Testis (tissue), 3 donors: Measurements from ENCODE around the gene SUGT1. TPM values are rescaled to one million over a fixed set of nuclear protein-coding genes. Genes with fewer than 3 reads are reported as not detected.

Experiments used
- DNase-seq: peaks from one replicate; pipeline ENCODE4 v3.0.0-alpha.2; 2019
- H3K27ac ChIP-seq, 2 donors: fragments of 200-600 bp; sonication (generic); one replicate each; pipeline ENCODE4 v1.5.1; 2019
- H3K27me3 ChIP-seq: fragments of 200-600 bp; sonication (generic); one replicate; pipeline ENCODE4 v1.5.1; 2019
- H3K36me3 ChIP-seq: fragments of 200-600 bp; sonication (generic); one replicate; pipeline ENCODE4 v1.5.1; 2017; ENCODE audit warnings: low read depth; ENCODE audit errors: missing control alignments
- H3K4me1 ChIP-seq: fragments of 200-600 bp; sonication (generic); one replicate; pipeline ENCODE4 v1.5.1; 2019
- H3K4me3 ChIP-seq, 2 donors: fragments of 200-600 bp; sonication (generic); one replicate each; pipeline ENCODE4 v1.5.1; 2017 to 2019
- H3K9me3 ChIP-seq: fragments of 200-600 bp; sonication (generic); one replicate; pipeline ENCODE4 v1.5.1; 2017
- CTCF ChIP-seq, 3 experiments: fragments of 450-650 bp in 2 of 3; fragments of 200-600 bp in 1 of 3; sonication (generic) in 1 of 3; IDR thresholded peaks; one replicate each; pipeline ENCODE4 v1.5.1; 2016 to 2019; ENCODE audit warnings: antibody characterized with exemption in 3 of 3, mild to moderate bottlenecking in 2 of 3, moderate library complexity in 1 of 3
- POLR2A ChIP-seq: fragments of 450-650 bp; IDR thresholded peaks from one replicate; pipeline ENCODE4 v1.6.1; 2017; ENCODE audit warnings: antibody characterized with exemption, mild to moderate bottlenecking, moderate library complexity
- WGBS, 2 donors: methylation state at CpG; one replicate each; pipeline ENCODE4 v1.1.5; 2018; 5-methylcytosine and 5-hydroxymethylcytosine counted together
- intact Hi-C: fragments of 100-400 bp; cut with DNase I; formaldehyde crosslinking; loops from one replicate; pipeline ENCODE4 v1.15.1; 2023; ENCODE audit warnings: low total_unique reads
- polyA plus RNA-seq: library from polyadenylated mRNA; stranded (reverse); fragments of 350-450 nt; fragmentation: Illumina TruSeq; extraction: RNeasy Lipid Tissue Mini Kit (QIAGEN cat#74804); gene quantifications from one replicate; pipeline ENCODE4 v1.2.3, GENCODE V29; 2014; ENCODE audit warnings: low read depth, low replicate concordance; ENCODE audit not compliant: insufficient read depth
- total RNA-seq, 2 donors: library from RNA; depleted of rRNA; stranded (reverse); fragments of >200 nt; gene quantifications; one replicate each; pipeline ENCODE4 v1.2.3, GENCODE V29; 2016

Gene SUGT1
- total and polyA plus RNA-seq, 3 donors from 2014 or later: 49.1 to 63.4 (median 54.2) TPM

DNA sequence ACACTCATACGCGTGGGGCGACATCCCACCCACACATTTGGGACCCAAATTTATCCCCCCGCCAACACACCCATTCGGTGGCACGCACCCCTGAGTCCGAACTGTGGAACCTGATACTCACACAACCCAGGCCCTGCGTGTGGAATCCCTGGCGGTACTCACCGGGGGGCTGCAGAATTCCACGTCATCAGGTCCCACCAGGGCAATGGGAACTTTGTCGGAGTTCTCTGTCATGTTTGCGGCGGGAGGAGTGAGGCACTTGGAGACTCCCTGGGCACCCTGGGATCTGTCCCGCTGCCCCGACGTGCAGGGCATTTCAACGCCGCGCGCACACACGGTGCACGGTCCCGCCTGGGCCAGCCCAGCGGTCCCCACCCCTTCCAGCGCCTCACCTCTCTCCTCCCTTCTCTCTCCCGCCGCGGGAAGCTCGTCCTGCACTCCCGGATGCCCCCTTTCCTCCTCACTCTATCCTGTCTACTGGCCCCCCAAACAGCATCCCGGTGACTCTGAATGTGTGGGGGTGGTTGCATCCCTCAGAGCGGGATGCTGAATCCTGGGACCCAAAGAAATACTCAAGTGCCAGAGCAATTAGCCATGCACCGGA is 86.9 kb downstream of the SUGT1 start, which contains the start of gene CNMD:
TSS of gene CNMD (minus strand) at position 353 of the 604 bp plus-strand sequence. CDS start at position 234, 119 bp downstream.
- H3K4me1 ChIP-seq: no peaks in the 10 kb centered on the region
- H3K9me3 ChIP-seq: no peaks in the 10 kb centered on the region
- no peak within 1 kb of the TSS for H3K27ac ChIP-seq
- intact Hi-C loops: no loop called here
- TF ChIP-seq POLR2A (no peak), CTCF (IDR thresholded peaks at IDR 0.05) (no peak)
- no peaks in the 10 kb centered on the region for H3K27me3 ChIP-seq
- DNase-seq: peak; percentile 17
- peak within 1 kb of the TSS; percentile 43 to 58 for H3K4me3 ChIP-seq
- WGBS, 2 donors: 3 to 5% methylated on average over 25 to 32 of the region's 34 CpGs
- no peaks in the 10 kb centered on the region for H3K36me3 ChIP-seq

DNA sequence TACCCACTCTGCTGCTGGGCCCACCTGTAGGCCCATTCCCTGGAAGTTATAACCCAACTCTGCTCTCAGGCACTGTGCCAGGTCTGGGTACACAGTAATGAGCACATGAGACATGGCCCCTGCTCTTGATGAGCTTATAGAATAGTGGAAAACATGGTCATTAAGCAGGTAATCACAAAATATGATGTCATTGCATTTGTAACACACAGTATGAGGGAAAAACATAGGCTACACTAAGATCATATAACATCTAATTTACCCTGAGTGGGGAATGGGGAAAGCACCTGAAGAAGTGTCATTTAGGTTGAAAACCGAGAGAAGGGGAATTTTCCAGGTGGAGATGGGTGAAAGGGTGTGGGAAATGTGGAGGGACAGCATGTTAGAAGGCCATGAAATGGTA is 90.9 kb downstream of the SUGT1 start:
- Histone ChIP-seq H3K27ac (no peak overlapping the region), H3K4me3 (no peak overlapping the region), H3K9me3 (no peaks in the 10 kb centered on the region), H3K4me1 (no peaks in the 10 kb centered on the region), H3K36me3 (no peaks in the 10 kb centered on the region), H3K27me3 (no peaks in the 10 kb centered on the region)
- TF ChIP-seq CTCF (IDR thresholded peaks at IDR 0.05) (no peak), POLR2A (no peak)
- no peak for DNase-seq
- WGBS, 2 donors: 71 to 84% methylated on average over 1 of the region's 1 CpG
- intact Hi-C loops: no loop called here

- Histone ChIP-seq H3K27me3 (no peaks in the 10 kb centered on the region), H3K27ac (no peak overlapping the region), H3K4me1 (no peaks in the 10 kb centered on the region), H3K4me3 (no peak overlapping the region), H3K9me3 (no peaks in the 10 kb centered on the region), H3K36me3 (no peaks in the 10 kb centered on the region)
- no peak for TF ChIP-seq CTCF (IDR thresholded peaks at IDR 0.05)
- TF ChIP-seq POLR2A: no peak
- DNase-seq: no peak
- intact Hi-C loops: no loop called here
- 81 to 94% methylated on average over 3 of the region's 3 CpGs for WGBS, 2 donors
Observed at GRCh38 chr13:52743988-52744387, 91.4 kb downstream of the SUGT1 start.

- TF ChIP-seq POLR2A: no peak
- TF ChIP-seq CTCF (IDR thresholded peaks at IDR 0.05): no peak
- H3K27ac ChIP-seq: no peak overlapping the region
- H3K4me1 ChIP-seq: no peaks in the 10 kb centered on the region
- DNase-seq: no peak
- intact Hi-C loops: no loop called here
- no peaks in the 10 kb centered on the region for H3K9me3 ChIP-seq
- H3K36me3 ChIP-seq: no peaks in the 10 kb centered on the region
- H3K27me3 ChIP-seq: no peaks in the 10 kb centered on the region
- no peak overlapping the region for H3K4me3 ChIP-seq
- 66 to 69% methylated on average over 6 of the region's 6 CpGs for WGBS, 2 donors
Observed at GRCh38 chr13:52744842-52745375, 92.3 kb downstream of the SUGT1 start.

DNA sequence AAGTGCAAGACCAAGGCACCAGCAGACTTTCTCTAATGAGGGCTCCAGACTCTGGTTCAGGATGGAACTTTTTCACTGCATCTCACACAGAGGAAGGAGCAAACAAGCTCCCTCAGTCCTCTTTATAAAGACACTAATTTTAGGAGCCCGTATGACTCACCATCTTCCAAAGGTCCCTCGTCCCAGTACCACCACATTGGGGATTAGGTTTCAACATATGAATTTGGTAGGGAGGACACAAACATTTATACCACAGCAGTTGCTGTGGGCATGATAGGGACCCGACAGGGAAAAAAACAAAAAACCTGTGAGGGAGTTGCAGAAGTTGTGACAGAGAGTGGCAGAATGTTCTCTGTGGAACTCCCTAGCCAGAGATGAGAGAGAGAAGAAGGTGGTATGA is 93.5 kb downstream of the SUGT1 start:
- 74 to 78% methylated on average over 3 of the region's 3 CpGs for WGBS, 2 donors
- Histone ChIP-seq H3K4me1 (no peaks in the 10 kb centered on the region), H3K9me3 (no peaks in the 10 kb centered on the region), H3K27ac (no peak overlapping the region), H3K27me3 (no peaks in the 10 kb centered on the region), H3K4me3 (no peak overlapping the region), H3K36me3 (no peaks in the 10 kb centered on the region)
- no peak for DNase-seq
- intact Hi-C loops: no loop called here
- no peak for TF ChIP-seq CTCF (IDR thresholded peaks at IDR 0.05)
- no peak for TF ChIP-seq POLR2A
